Fibroblast of villous mesenchyme (primary cell): ENCODE results near the gene AP1S1. TPM values are rescaled to one million over a fixed set of nuclear protein-coding genes. Genes with fewer than 3 reads are reported as not detected.

ENCODE experiments used
- DNase-seq: peaks from one replicate; pipeline ENCODE4 v3.0.0-alpha.2; 2010; ENCODE audit warnings: low read depth
- H3K4me3 ChIP-seq: 2 replicates; pipeline ENCODE4 v1.5.1; 2011; ENCODE audit warnings: low read depth, mild to moderate bottlenecking, low read length
- small RNA-seq: library from RNA; depleted of rRNA; stranded (forward); fragments of <200 nt; gene quantifications from one replicate; pipeline ENCODE3, GENCODE V24; 2012
- total RNA-seq: library from RNA; depleted of rRNA; stranded (reverse); fragments of >200 nt; gene quantifications from 2 replicates; pipeline ENCODE4 v1.2.3, GENCODE V29; 2012
- TF ChIP-seq, protein P1 (sequence below): IDR thresholded peaks from 2 replicates; pipeline ENCODE4 v1.5.1; 2012; ENCODE audit warnings: low read depth, mild to moderate bottlenecking, low read length; ENCODE audit not compliant: insufficient read depth

AP1S1 gene
- total RNA-seq, 1 donor, result 154 TPM

- DNase-seq, result no peak
- TF ChIP-seq, protein P1, sequence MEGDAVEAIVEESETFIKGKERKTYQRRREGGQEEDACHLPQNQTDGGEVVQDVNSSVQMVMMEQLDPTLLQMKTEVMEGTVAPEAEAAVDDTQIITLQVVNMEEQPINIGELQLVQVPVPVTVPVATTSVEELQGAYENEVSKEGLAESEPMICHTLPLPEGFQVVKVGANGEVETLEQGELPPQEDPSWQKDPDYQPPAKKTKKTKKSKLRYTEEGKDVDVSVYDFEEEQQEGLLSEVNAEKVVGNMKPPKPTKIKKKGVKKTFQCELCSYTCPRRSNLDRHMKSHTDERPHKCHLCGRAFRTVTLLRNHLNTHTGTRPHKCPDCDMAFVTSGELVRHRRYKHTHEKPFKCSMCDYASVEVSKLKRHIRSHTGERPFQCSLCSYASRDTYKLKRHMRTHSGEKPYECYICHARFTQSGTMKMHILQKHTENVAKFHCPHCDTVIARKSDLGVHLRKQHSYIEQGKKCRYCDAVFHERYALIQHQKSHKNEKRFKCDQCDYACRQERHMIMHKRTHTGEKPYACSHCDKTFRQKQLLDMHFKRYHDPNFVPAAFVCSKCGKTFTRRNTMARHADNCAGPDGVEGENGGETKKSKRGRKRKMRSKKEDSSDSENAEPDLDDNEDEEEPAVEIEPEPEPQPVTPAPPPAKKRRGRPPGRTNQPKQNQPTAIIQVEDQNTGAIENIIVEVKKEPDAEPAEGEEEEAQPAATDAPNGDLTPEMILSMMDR, result no peak
- no peak overlapping the region for H3K4me3 ChIP-seq
These were observed 55.9 kb downstream of the AP1S1 start for GRCh38 chr7:101210143-101210542.

Small RNAs within 50 kb of the gene (small RNA-seq; reads per million reads assigned to genes)
- gene MIR4653, result not detected

Other genes starting within 250 kb of the AP1S1 start
- not detected in 2 replicates for gene MUC3A, start 204.9 kb upstream of the AP1S1 start, total RNA-seq
- gene MUC12, start 184.9 kb upstream of the AP1S1 start, total RNA-seq, result under 0.01 TPM in 1 of 2 replicates, not detected in the other
- gene MUC17, start 134.4 kb upstream of the AP1S1 start, total RNA-seq, result not detected in 2 replicates
- 11.0 and 16.0 TPM in 2 replicates for gene TRIM56, start 69.0 kb upstream of the AP1S1 start, total RNA-seq
- gene SERPINE1, start 27.4 kb upstream of the AP1S1 start, total RNA-seq, result 700 and 921 TPM in 2 replicates
- under 0.01 TPM in 1 of 2 replicates, not detected in the other for gene VGF, start 11.1 kb downstream of the AP1S1 start, total RNA-seq
- gene NAT16, start 25.8 kb downstream of the AP1S1 start, total RNA-seq, result not detected in 2 replicates
- gene MOGAT3, start 46.6 kb downstream of the AP1S1 start, total RNA-seq, result not detected in 2 replicates
- gene PLOD3, start 63.1 kb downstream of the AP1S1 start, total RNA-seq, result 89.9 and 90.2 TPM in 2 replicates
- gene ZNHIT1, start 63.7 kb downstream of the AP1S1 start, total RNA-seq, result 75.6 and 92.1 TPM in 2 replicates
- gene CLDN15, start 83.3 kb downstream of the AP1S1 start, total RNA-seq, result 3.2 and 4.7 TPM in 2 replicates
- gene FIS1, start 90.6 kb downstream of the AP1S1 start, total RNA-seq, result 123 and 134 TPM in 2 replicates
- gene IFT22, start 167.3 kb downstream of the AP1S1 start, total RNA-seq, result 25.5 and 26.4 TPM in 2 replicates
- not detected in 2 replicates for gene COL26A1, start 208.4 kb downstream of the AP1S1 start, total RNA-seq